IgD-negative memory B cell (primary cell): ENCODE measurements around the gene STAG2. TPM values are rescaled to one million over a fixed set of nuclear protein-coding genes. Genes with fewer than 3 reads are reported as not detected.
"Not testable (repeated sequence)": the region's sequence is repeated elsewhere in the genome, so short reads cannot be mapped to it uniquely, and the experiment has no call there.

Experiments
- H3K27ac Mint-ChIP-seq, 3 donors: one replicate each; pipeline ENCODE4 v1.8.0; 2020 to 2022; ENCODE audit warnings: mild to moderate bottlenecking in 3 of 3, mixed read lengths in 3 of 3, moderate library complexity in 1 of 3
- H3K27me3 Mint-ChIP-seq: one replicate; pipeline ENCODE4 v1.8.0; 2021; ENCODE audit warnings: mixed read lengths
- H3K36me3 Mint-ChIP-seq: one replicate; pipeline ENCODE4 v1.8.0; 2020; ENCODE audit warnings: mild to moderate bottlenecking, mixed read lengths
- H3K4me1 Mint-ChIP-seq, 3 donors: one replicate each; pipeline ENCODE4 v1.8.0; 2020 to 2022; ENCODE audit warnings: mixed read lengths in 3 of 3, mild to moderate bottlenecking in 1 of 3
- H3K4me3 Mint-ChIP-seq, 4 donors: one replicate each; pipeline ENCODE4 v1.8.0; 2020 to 2022; ENCODE audit warnings: mild to moderate bottlenecking in 4 of 4, mixed read lengths in 4 of 4, moderate library complexity in 3 of 4
- H3K9me3 Mint-ChIP-seq, 3 donors: one replicate each; pipeline ENCODE4 v1.8.0; 2020 to 2021; ENCODE audit warnings: mixed read lengths in 3 of 3, mild to moderate bottlenecking in 1 of 3
- polyA plus RNA-seq: library from polyadenylated mRNA; unstranded; fragments of 300-500 nt; fragmentation: Illumina TruSeq; gene quantifications from one replicate; pipeline ENCODE4 v1.2.3, GENCODE V29; 2021

STAG2 gene
- 49.2 TPM for polyA plus RNA-seq

GRCh38 chrX:123961268-123962005 is at the start of gene STAG2:
Gene STAG2, plus strand, starts transcription at chrX:123961706. Its CDS starts 60,922 bp downstream, at chrX:124022628.
- H3K4me3 Mint-ChIP-seq = peak within 1 kb of the TSS; percentile 91 to 99 (median 98)
- peaks cover 0 to 9% (median 0%) of the 10 kb centered on the region in 3 donors for H3K9me3 Mint-ChIP-seq
- peak within 1 kb of the TSS; percentile 99 to 100 (median 99) for H3K27ac Mint-ChIP-seq
- peaks cover 14 to 17% (median 17%) of the 10 kb centered on the region in 3 donors for H3K4me1 Mint-ChIP-seq
- no peaks in the 10 kb centered on the region for H3K36me3 Mint-ChIP-seq
- H3K27me3 Mint-ChIP-seq = no peaks in the 10 kb centered on the region

- peaks cover 2% of the 10 kb centered on the region for H3K36me3 Mint-ChIP-seq
- no peaks in the 10 kb centered on the region for H3K9me3 Mint-ChIP-seq
- H3K4me3 Mint-ChIP-seq = no peak overlapping the region
- H3K4me1 Mint-ChIP-seq = no peaks in the 10 kb centered on the region
- no peaks in the 10 kb centered on the region for H3K27me3 Mint-ChIP-seq
- H3K27ac Mint-ChIP-seq = no peak overlapping the region
These were observed 44.4 kb upstream of the STAG2 start for GRCh38 chrX:123917069-123917468.

GRCh38 chrX:123918106-123918721 is 43.3 kb upstream of the STAG2 start:
- H3K4me3 Mint-ChIP-seq = no peak overlapping the region
- H3K27ac Mint-ChIP-seq = no peak overlapping the region
- H3K4me1 Mint-ChIP-seq = no peaks in the 10 kb centered on the region
- H3K9me3 Mint-ChIP-seq = no peaks in the 10 kb centered on the region
- H3K36me3 Mint-ChIP-seq = peaks cover 2% of the 10 kb centered on the region
- H3K27me3 Mint-ChIP-seq = no peaks in the 10 kb centered on the region

- Mint-ChIP-seq H3K27ac (no peak overlapping the region), H3K36me3 (peaks cover 2% of the 10 kb centered on the region), H3K27me3 (peaks cover 2% of the 10 kb centered on the region)
These were observed 41.3 kb upstream of the STAG2 start for GRCh38 chrX:123920105-123920785.

DNA sequence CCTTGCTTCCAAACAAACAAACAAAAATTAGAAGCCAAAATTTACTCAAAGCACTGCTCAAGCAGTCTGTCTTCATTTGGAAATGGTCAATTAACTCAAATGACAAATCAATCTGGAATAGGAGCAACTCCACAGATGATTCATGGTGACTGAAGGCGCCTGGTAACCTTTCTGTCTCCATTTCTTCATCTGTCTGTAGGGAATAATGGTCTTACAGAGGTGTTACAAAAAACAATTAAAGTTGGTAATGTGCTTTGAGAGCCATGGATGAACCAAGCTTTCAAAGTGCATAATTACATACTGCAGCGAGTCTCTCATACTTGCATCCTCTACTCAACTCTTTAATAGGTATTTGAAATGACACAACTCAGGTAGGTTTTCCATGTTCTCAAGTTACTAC is 38.3 kb upstream of the STAG2 start:
- Mint-ChIP-seq H3K4me1 (no peaks in the 10 kb centered on the region), H3K27ac (no peak overlapping the region), H3K27me3 (peaks cover 2% of the 10 kb centered on the region), H3K4me3 (no peak overlapping the region), H3K36me3 (no peaks in the 10 kb centered on the region), H3K9me3 (peaks cover 0 to 2% (median 0%) of the 10 kb centered on the region in 3 donors)

More at GRCh38 chrX:123920105-123920785, 41.3 kb upstream of the STAG2 start:
- peaks cover 0 to 2% (median 0%) of the 10 kb centered on the region in 3 donors for H3K9me3 Mint-ChIP-seq
- H3K4me1 Mint-ChIP-seq = no peaks in the 10 kb centered on the region
- H3K4me3 Mint-ChIP-seq = no peak overlapping the region

GRCh38 chrX:123924186-123924585 is 37.3 kb upstream of the STAG2 start:
- H3K4me1 Mint-ChIP-seq = no peaks in the 10 kb centered on the region
- peaks cover 0 to 2% (median 0%) of the 10 kb centered on the region in 3 donors for H3K9me3 Mint-ChIP-seq
- H3K4me3 Mint-ChIP-seq = no peak overlapping the region
- no peak overlapping the region for H3K27ac Mint-ChIP-seq
- no peaks in the 10 kb centered on the region for H3K36me3 Mint-ChIP-seq
- H3K27me3 Mint-ChIP-seq = peaks cover 2% of the 10 kb centered on the region

DNA sequence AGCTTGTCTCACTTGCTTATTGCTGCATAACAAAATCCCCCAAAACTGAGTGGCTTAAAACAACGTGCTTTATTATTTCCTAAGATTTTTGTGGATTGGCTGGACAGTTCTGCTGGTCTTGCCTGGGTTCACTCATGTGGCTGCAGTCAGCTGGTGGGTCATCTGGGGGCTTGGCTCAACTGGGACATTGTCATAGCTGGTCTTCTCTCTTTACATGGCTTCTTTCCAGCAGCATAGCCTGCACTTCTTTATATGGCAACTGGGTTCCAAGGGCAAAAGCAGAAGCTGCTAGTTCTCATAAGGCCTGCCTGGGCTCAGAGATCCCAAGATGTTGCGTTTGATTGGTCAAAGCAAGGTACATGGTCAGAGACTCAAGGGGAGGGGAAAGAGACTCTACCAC is 33.7 kb upstream of the STAG2 start:
- peaks cover 4 to 7% (median 4%) of the 10 kb centered on the region in 3 donors for H3K9me3 Mint-ChIP-seq
- no peak overlapping the region for H3K27ac Mint-ChIP-seq
- H3K27me3 Mint-ChIP-seq = peaks cover 4% of the 10 kb centered on the region
- H3K4me1 Mint-ChIP-seq = no peaks in the 10 kb centered on the region
- H3K36me3 Mint-ChIP-seq = peaks cover 3% of the 10 kb centered on the region
- no peak overlapping the region for H3K4me3 Mint-ChIP-seq

DNA sequence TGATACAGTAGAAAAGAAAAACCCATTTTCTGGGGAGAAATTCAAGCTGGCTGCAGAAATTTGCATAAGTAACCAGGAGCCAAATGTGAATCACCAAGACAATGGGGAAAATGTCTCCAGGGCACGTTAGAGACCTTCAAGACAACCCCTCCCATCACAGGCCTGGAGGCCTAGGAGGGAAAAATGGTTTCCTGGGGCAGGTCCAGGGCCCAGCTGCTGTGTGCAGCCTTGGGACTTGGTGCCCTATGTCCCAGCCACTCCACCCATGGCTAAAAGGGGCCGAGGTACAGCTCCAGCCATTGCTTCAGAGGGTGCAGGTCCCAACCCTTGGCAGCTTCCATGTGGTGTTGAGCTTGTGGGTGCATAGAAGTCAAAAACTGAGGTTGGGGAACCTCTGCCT is 29.5 kb upstream of the STAG2 start:
- H3K27me3 Mint-ChIP-seq, H3K9me3 Mint-ChIP-seq, H3K4me3 Mint-ChIP-seq, H3K4me1 Mint-ChIP-seq, H3K27ac Mint-ChIP-seq, H3K36me3 Mint-ChIP-seq: not testable (repeated sequence)

DNA sequence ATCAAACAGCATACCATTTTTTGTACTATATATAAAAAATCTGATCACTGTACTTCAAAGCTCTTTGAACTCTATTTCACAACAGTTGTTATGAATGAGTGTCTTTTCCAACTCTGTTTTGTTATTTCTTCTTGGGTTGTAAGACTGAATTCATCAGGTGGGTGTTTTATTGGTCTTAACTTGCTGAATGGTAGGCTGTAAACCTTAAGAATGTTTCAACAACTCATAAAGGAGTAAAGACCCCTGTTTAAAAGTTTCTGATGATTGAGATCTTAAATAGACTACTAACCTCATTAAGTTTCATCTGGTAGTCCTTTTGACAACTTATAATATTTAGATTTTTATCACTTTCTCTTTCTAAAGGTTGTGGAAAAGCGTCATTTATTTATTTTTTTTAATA is 18.4 kb upstream of the STAG2 start:
- no peaks in the 10 kb centered on the region for H3K36me3 Mint-ChIP-seq
- peak overlapping the region in 1 of 4 donors; percentile 17 for H3K4me3 Mint-ChIP-seq
- no peaks in the 10 kb centered on the region for H3K4me1 Mint-ChIP-seq
- H3K9me3 Mint-ChIP-seq = peaks cover 0 to 1% (median 0%) of the 10 kb centered on the region in 3 donors
- H3K27me3 Mint-ChIP-seq = no peaks in the 10 kb centered on the region
- no peak overlapping the region for H3K27ac Mint-ChIP-seq

GRCh38 chrX:123943488-123943887 is 18.0 kb upstream of the STAG2 start:
- Mint-ChIP-seq H3K9me3 (peaks cover 0 to 1% (median 0%) of the 10 kb centered on the region in 3 donors), H3K36me3 (no peaks in the 10 kb centered on the region), H3K4me1 (no peaks in the 10 kb centered on the region), H3K27ac (no peak overlapping the region), H3K27me3 (no peaks in the 10 kb centered on the region), H3K4me3 (no peak overlapping the region)

DNA sequence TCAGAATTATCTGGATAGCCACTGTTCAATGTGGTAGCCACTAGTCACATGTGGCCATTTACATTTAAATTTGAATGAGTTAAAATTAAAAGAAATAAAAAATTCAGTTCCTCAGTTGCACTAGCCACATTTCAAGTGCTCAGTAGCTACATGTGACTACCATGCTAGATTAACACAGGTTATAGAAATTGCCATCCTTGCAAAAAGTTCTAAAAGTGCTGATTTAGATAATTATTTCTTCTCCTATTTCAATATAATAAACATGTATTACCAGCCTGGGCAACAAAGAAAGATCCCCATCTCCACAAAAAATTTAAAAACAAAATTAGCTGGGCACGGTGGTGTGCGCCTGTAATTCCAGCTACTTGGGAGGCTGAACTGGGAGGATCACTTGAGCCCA is 11.7 kb upstream of the STAG2 start:
- H3K27ac Mint-ChIP-seq = peak overlapping the region in 1 of 3 donors; percentile 13
- no peak overlapping the region for H3K4me3 Mint-ChIP-seq
- no peaks in the 10 kb centered on the region for H3K4me1 Mint-ChIP-seq
- H3K27me3 Mint-ChIP-seq = peaks cover 2% of the 10 kb centered on the region
- H3K36me3 Mint-ChIP-seq = no peaks in the 10 kb centered on the region
- peaks cover 0 to 4% (median 1%) of the 10 kb centered on the region in 3 donors for H3K9me3 Mint-ChIP-seq

GRCh38 chrX:123959281-123960063 is 2.0 kb upstream of the STAG2 start:
- H3K27me3 Mint-ChIP-seq = no peaks in the 10 kb centered on the region

DNA sequence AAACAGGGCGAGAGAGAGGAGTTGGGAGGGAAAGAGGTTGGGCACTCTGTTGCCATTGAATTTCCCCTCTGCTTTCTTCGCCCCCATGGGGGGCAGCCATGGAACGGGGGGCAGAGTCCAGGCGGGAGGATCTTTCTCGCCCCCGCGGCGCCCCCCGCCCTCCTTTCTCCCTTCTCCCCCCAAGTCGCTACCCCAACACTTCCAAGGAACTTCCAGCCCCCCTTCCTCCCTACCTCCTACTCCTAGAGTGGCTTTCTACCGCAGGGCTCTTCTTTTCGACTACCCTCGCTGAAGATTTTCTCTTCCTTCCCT is 594 bp upstream of the STAG2 start:
- Mint-ChIP-seq H3K27ac (peak overlapping the region; percentile 99 to 100 (median 99)), H3K36me3 (no peaks in the 10 kb centered on the region), H3K27me3 (no peaks in the 10 kb centered on the region), H3K9me3 (peaks cover 0 to 9% (median 0%) of the 10 kb centered on the region in 3 donors), H3K4me1 (peaks cover 13 to 16% (median 15%) of the 10 kb centered on the region in 3 donors), H3K4me3 (peak overlapping the region; percentile 91 to 99 (median 98))

More at GRCh38 chrX:123959281-123960063, 2.0 kb upstream of the STAG2 start:
- Mint-ChIP-seq H3K4me3 (peak overlapping the region; percentile 91 to 99 (median 98)), H3K9me3 (peaks cover 0 to 9% (median 0%) of the 10 kb centered on the region in 3 donors), H3K4me1 (peaks cover 7 to 16% (median 10%) of the 10 kb centered on the region in 3 donors), H3K27ac (peak overlapping the region; percentile 99 to 100 (median 99)), H3K36me3 (no peaks in the 10 kb centered on the region)

DNA sequence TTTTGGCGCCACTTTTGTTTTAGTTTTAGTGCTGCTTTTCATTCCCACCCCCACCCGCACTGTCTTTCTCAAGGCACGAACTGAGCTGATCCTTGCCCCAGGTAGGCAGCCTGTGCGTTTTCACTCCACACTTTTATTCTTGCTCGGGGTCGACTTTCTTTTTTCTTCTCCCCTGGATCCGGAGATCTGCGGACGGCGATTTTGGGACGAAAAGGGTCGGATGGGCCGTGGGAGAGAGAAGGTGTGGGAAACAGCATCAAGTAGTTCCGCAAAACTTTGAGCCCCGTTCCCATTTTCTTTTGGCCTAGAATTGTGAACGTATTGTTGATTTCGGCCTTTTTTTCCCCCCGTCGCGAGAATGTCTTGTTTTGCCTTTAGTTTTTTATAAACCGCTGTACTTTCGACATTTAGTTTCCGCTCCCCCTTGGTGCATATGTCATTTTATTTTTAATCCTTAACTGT is 531 bp downstream of the STAG2 start:
- Mint-ChIP-seq H3K36me3 (no peaks in the 10 kb centered on the region), H3K27ac (peak overlapping the region; percentile 97 to 100 (median 99)), H3K27me3 (no peaks in the 10 kb centered on the region), H3K4me3 (peak overlapping the region; percentile 91 to 99 (median 98)), H3K9me3 (peaks cover 0 to 9% (median 0%) of the 10 kb centered on the region in 3 donors), H3K4me1 (peaks cover 17 to 20% (median 19%) of the 10 kb centered on the region in 3 donors)
